NCI-H748 treated with DMSO at 0.1 percent for 48 hours (cell line): Measurements from ENCODE around the gene PAEP.
"Not testable (repeated sequence)": the region's sequence is repeated elsewhere in the genome, so short reads cannot be mapped to it uniquely, and the experiment has no call there.

Experiments used
- DNase-seq: peaks from one replicate; lab custom pipeline; 2025; lab: John Stamatoyannopoulos, UW

The PAEP gene

DNA sequence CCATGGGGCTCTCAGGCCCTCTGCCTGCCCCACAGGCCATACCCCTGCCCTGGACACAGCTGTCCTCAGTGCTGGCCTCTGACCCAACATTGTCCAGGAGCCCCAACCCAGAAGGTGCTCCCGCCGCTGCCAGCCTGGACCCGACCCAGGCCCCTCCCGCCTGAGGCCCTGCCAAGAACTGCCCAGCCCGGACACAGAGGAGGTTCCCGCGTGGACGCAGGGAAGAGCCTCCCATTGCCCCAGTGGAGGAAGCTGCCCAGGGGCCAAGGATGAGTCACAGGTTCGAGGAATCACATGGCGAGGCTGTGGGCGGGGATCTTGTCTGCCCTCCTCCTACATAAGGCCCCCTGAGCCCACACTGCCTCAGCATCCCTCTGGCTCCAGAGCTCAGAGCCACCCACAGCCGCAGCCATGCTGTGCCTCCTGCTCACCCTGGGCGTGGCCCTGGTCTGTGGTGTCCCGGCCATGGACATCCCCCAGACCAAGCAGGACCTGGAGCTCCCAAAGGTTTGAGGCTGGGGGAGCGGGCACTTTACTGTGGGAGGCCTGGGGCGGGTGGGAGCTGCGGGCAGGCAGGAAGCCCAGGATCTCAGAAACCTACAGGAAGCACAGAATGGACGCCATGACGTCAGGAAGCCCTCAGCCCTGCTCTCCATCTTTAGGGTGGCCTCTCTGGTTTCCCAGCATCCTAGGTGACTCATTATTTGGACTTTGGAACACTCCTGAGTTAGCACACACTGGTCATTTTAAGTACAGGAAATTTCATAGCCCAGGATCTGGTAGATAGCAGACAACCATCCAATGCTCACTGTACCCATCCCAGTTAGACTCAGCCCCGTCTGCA, at the start of gene PAEP:
TSS of gene PAEP (plus strand) at position 366 of the 844 bp plus-strand sequence.
- no peak for DNase-seq

- DNase-seq, result no peak
These were observed 49.3 kb upstream of the PAEP start for GRCh38 chr9:135512241-135512603.

GRCh38 chr9:135512904-135513303, 48.7 kb upstream of the PAEP start:
- DNase-seq, result no peak

GRCh38 chr9:135513351-135513846, 48.2 kb upstream of the PAEP start:
- no peak for DNase-seq

- not testable (repeated sequence) for DNase-seq
These were observed 47.6 kb upstream of the PAEP start for GRCh38 chr9:135513906-135514305.

DNA sequence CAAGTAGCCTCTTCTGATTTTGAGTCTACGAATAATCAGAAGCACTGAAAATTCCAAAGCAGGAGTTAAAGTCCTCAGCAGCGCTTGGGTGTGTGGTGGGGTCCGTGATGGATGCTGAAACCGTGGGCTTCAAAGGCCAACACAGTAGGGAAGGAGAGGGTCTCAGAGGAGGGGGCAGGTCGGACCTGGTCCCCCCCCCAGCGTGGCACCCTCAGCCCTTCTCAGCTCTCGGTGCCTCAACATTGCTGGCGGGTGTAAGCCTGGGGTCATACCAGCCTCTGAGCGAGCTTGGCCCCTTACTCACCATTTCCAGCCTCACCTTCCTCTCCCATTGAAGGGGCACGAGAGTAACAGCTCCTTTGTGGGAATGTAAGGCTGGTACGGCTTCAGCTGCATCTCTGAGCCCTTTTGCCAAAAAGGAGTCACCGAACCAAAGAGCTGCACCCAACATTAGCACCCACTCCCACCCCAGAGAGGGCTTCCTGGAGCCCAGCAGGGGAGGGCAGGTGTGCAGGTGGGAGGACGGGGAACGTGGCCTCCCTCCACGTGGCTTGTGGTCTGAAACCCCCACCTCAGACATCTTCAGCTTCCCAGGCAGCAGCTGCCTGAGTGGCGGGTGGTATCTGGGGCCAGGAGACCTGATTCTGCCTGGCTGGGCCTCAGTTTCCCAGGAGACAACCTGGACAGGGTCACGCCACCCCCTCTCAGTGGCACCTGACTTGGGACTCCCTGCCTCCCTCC, 47.0 kb upstream of the PAEP start:
- no peak for DNase-seq

DNA sequence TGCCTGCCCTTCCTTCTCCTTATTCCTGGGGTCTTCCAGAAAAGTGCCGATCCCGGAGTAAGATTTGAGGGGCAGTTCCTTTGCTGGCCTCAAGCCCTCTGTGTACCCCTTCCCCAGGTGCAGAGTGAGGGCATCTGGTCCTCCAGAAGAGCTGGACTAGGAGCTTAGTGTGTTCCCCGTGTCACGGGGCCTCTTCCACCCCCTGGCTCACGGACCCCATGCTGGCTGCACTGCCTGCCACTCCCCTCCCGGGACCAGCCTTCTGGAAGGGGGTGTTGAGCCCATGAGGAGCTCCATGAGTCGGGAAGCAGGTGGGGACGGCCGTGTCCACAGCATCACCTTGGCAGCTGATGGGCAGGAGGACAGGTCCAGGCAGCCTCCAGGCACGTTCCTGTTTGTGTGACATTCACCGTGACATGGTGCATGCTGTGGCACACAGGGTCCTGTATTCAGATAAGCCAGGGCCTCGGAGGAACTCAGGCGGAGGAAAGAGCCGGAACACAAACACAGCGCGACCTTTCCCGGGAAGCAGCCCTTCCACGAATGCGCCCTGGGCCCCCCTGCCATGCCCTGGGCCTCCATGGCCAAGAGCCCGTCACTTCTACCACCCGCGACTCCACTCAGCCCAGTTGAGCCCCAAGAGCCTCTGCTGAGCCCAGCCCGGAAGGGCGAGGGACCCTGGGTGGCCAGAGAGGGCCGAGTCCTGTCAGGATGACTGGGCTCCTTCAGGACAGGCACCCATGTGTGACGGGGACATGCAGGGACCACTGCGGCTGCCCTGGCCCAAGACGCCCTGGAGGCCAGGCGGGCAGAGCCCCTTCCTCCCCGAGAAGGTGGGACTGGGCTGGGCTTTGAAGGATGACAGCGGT, 46.2 kb upstream of the PAEP start:
- DNase-seq, result no peak

DNA sequence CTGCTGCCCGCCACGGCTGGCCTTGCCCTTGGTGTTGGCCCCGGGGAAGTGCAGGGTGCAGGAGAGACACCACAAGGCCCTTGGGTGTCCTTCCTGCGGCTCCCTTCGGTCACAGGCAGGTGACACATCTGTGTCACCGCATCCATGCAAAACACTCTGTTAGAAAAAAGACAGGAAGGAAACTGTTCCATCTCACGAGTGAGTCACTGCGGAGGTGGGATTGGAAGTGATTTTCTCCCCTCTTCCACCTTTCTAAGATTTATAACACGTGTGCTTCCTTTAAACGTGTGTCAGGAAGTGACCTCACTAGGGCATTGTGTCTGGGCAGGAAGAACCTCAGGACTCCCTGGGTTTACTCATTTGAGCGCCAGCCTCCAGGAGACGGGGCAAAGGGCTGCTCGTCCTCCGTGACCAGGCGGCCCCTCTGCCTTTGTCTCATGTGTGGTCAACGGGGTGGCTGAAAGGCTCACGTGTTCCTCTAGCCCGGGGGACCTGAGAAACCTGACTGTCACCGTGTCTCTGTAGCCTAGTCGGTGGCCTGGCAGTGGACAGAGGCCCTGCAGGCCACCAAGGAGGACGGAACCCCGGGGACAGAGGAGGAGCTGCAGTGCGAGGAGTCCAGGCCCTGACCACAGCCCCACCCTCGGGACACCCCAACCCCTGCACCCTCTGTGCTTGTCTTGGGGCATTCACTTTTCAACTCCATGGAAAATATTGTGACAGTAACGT, 45.3 kb upstream of the PAEP start:
- no peak for DNase-seq

DNA sequence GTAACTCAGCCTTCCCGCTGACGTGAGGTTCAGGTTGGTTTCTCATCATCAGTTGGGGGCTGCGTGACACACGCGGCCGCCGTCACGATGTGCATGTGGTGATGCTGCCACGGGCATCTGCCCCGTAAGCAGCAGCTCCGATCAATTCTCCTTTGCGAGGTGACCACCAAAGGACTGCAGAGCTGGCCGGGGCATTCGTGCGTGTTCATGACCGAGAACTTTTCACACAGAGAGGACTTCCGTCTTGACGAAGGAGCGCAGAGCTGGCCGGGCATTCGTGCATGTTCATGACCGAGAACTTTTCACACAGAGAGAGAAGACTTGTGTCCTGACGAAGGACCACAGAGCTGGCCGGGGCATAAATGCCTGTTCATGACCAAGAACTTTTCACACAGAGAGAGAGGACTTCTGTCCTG, 44.1 kb upstream of the PAEP start:
- DNase-seq, result no peak

DNA sequence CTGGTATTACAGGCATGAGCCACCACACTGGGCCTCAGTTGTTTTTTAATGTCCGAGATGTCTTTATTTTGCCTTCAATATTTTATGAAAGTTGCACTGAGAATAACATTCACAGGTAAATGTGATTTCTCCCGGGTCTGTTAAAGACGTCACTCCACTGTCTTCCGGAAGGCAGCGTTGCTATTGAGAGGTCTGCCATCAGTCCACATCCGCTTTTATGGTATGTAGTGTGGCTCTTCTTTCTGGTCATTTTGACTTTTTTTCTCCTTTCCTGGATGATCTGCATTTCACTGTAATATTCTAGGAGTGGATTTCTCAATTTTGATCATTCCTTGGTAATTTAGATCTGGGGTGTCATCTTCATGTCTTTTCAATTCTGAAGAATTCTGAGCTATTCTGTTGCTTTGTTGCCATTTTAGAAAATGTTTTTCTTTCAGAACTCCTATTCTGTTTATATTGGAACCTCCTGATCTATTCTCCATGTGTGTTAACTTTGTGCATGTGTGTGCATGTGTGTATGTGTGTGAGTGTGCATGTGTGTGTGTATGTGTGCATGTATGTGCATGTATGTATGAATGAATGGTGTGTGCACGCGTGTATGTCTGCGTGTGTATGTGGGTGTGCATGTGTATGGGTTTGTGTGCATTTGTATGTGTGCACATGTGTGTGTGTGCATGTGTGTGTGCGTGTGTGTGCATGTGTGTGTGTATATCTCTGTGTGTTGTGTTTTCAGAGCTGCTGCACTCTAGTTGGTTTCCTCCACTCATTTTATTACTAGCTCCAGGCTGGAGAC, 42.2 kb upstream of the PAEP start:
- DNase-seq, result no peak

- no peak for DNase-seq
These were observed 40.5 kb upstream of the PAEP start, which contains the start of gene LCN1 for GRCh38 chr9:135520916-135521607. Gene LCN1 (plus strand): TSS chr9:135521440. CDS start chr9:135521498, 58 bp downstream.

- no peak for DNase-seq
These were observed 39.9 kb upstream of the PAEP start for GRCh38 chr9:135521608-135522095.

- DNase-seq, result no peak
These were observed 39.2 kb upstream of the PAEP start for GRCh38 chr9:135522137-135522877.

- DNase-seq, result no peak
These were observed 38.6 kb upstream of the PAEP start for GRCh38 chr9:135522931-135523330.

DNA sequence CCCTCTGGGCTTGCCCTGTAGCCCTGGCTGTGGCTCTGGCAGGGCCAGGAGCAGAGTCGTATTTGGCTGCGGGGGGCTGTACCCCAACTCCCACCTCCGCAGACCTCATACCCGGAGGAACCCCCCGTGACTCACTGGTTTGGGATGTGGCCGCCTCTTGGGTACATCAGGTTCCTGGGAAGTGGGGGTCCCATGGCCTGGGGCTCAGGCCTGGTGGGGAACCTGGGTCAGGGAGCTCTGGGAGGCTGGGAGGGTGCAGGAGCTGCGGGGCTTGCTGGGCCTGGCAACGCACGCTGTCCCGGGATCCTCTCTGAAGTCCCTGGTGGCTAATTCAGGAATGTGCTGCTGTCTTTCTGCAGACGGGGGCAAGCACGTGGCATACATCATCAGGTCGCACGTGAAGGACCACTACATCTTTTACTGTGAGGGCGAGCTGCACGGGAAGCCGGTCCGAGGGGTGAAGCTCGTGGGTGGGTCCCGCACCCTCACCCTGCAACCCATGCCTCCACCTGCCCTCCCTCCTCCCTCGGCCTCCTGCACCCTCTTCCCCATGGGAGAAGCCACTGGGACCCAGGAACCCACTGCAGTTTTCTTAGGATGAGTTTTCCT, 37.9 kb upstream of the PAEP start:
- DNase-seq, result no peak

GRCh38 chr9:135524130-135524861, 37.3 kb upstream of the PAEP start:
- DNase-seq, result no peak

GRCh38 chr9:135525241-135526088, 36.1 kb upstream of the PAEP start:
- no peak for DNase-seq
